ENCODE data around the gene UMAD1.

The UMAD1 gene

GRCh38 chr7:7834761-7835160, 194.2 kb downstream of the UMAD1 start:
- DNase-seq (ENCODE audit: low read depth), result no peak
- H3K4me3 ChIP-seq (ENCODE audit: control insufficient read depth, low read depth, low read length), result no peak overlapping the region
- no peak for TF ChIP-seq CTCF (conservative IDR thresholded peaks at IDR 0.05; ENCODE audit: control insufficient read depth, insufficient read depth, low read depth, low read length)

DNA sequence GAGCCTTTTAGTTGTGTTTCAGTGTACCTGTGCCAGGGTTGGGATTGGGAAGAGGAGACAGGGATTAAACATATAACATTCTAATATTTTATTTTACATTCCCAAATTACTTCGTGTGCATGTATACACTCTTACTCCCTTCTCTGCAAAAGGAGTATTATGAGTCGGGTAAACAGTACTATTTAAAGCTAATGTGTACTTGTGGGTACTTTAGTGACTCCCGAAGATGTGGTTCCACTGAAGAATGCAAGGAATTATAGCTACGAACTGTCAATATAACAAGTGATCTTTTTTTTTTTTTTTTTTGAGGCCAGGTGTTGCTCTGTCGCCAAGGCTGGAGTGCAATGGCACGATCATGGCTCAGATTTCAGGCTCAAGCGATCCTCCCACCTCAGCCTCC, 200.5 kb downstream of the UMAD1 start:
- TF ChIP-seq CTCF (conservative IDR thresholded peaks at IDR 0.05; ENCODE audit: control insufficient read depth, insufficient read depth, low read depth, low read length), result no peak
- H3K4me3 ChIP-seq (ENCODE audit: control insufficient read depth, low read depth, low read length), result no peak overlapping the region
- DNase-seq (ENCODE audit: low read depth), result no peak

DNA sequence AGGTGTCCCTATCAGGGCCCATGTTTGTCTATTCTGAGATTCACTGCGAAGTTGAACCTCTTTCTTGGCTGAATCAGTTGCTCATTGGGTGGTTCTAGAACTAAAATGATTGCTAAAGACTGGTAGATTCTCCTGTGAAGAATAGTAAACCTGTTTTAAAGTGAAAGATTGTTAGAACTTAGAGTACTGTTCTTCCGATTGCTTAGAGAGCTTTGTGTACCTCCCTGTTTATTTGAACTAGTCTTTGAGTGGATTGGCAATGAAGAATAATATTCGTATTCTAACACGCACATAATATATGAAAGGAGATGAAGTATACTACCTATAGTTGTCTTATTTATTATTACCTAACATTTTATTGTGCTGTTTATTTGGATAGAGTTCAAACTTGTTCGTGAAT, 202.7 kb downstream of the UMAD1 start:
- H3K4me3 ChIP-seq (ENCODE audit: control insufficient read depth, low read depth, low read length), result no peak overlapping the region
- TF ChIP-seq CTCF (conservative IDR thresholded peaks at IDR 0.05; ENCODE audit: control insufficient read depth, insufficient read depth, low read depth, low read length), result no peak

GRCh38 chr7:7843972-7844371, 203.4 kb downstream of the UMAD1 start:
- no peak for DNase-seq (ENCODE audit: low read depth)
- H3K4me3 ChIP-seq (ENCODE audit: control insufficient read depth, low read depth, low read length), result no peak overlapping the region
- TF ChIP-seq CTCF (conservative IDR thresholded peaks at IDR 0.05; ENCODE audit: control insufficient read depth, insufficient read depth, low read depth, low read length), result no peak

More for the DNA sequence above, 202.7 kb downstream of the UMAD1 start:
- no peak for DNase-seq (ENCODE audit: low read depth)

GRCh38 chr7:7848246-7848645, 207.7 kb downstream of the UMAD1 start:
- no peak overlapping the region for H3K4me3 ChIP-seq (ENCODE audit: control insufficient read depth, low read depth, low read length)
- TF ChIP-seq CTCF (conservative IDR thresholded peaks at IDR 0.05; ENCODE audit: control insufficient read depth, insufficient read depth, low read depth, low read length), result no peak
- no peak for DNase-seq (ENCODE audit: low read depth)

DNA sequence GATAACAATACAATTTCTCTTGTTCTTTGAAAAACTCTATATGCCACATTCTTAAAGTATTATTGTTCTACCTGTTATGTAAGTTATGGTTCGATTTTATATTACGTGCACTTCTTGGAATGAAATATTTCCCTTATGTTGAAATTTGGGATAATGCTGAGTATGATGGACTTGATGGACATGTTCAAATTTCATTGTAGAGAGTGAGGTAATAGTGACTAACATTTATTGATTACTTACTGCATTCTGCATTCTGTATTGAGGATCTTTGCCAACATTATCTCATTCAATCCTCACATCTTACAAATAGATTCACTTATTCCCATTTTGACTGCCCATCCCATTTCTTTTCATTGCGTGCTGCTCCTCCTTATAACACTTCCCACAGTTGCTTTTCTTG, 208.3 kb downstream of the UMAD1 start:
- H3K4me3 ChIP-seq (ENCODE audit: control insufficient read depth, low read depth, low read length), result no peak overlapping the region
- DNase-seq (ENCODE audit: low read depth), result no peak
- no peak for TF ChIP-seq CTCF (conservative IDR thresholded peaks at IDR 0.05; ENCODE audit: control insufficient read depth, insufficient read depth, low read depth, low read length)

DNA sequence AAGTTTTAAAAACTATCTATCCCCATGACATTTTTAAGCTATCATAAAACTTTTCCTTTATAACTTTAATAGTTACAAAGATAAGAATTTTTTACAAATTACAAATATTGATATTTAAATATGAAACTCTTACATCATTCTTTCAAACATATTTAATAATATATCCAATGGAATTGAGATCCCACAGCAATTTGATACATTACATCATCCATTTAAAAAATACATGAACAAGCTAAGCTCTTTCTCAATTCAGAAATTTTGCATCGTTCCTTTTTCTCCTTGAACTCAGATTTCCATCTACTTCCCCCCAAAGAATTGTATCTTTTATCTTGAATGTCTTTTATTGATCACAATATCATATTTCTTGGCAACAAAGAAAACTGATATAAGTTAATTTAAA, 209.6 kb downstream of the UMAD1 start:
- H3K4me3 ChIP-seq (ENCODE audit: control insufficient read depth, low read depth, low read length), result no peak overlapping the region
- DNase-seq (ENCODE audit: low read depth), result no peak
- TF ChIP-seq CTCF (conservative IDR thresholded peaks at IDR 0.05; ENCODE audit: control insufficient read depth, insufficient read depth, low read depth, low read length), result no peak

Data from fibroblast of mammary gland (primary cell).